NCI-H1105 (cell line): ENCODE measurements around the gene SUFU.

Source experiments
- DNase-seq: peaks from one replicate; lab custom pipeline; 2025; lab: John Stamatoyannopoulos, UW

The SUFU gene

DNA sequence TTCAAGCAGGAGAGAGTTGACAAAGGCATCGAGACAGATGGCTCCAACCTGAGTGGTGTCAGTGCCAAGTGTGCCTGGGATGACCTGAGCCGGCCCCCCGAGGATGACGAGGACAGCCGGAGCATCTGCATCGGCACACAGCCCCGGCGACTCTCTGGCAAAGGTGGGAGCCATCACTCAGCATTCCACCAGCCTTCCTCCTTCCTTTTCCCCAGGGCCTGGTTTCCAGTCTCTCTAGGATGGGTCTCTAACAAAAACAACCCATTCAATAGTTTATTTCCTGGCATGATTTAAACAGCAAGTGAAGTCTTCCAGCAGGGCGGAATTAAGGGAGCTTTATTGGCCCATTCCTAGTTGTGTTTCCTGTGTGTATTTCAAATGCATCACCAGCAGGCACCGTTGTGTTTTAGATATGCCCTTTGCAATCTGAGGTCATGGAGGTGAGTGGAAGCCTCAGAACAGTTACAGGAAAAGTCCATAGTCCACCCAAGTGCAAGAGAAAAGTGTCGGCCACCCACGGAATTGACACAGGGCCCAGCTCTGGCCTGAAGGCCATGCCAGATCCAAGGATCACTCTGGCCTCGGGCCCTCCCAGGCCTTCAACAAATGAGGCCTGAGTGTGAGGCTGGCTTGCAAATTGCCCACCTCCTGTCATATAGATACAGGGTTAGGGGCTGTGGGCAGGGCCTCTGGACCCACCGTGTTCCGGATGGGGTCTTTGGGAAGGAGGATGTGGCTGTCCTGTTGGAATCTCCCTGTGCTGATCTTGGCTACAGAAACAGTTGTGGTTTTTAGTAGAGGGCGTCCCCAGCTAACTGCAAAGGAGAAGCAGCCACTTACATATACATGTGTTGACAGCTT lies 93.6 kb downstream of the SUFU start:
- DNase-seq: no peak

DNA sequence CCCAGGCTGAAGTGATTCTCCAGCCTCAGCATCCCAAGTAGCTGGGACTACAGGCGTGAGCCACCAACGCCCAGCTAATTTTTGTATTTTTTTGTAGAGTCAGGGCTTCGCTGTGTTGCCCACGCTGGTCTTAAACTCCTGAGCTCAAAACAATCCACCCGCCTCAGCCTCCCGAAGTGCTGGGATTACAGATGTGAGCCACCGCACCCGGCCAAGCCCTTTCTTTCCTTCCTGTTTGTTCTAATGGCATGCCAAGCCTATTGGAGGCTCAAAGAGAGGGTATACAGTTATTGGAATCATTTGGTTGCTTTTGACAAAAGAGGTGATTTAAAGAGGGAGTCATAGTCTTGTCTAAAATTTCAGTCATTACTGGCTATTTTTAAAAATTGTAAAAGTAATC lies 94.5 kb downstream of the SUFU start:
- DNase-seq: no peak

- DNase-seq: no peak
These were observed 96.0 kb downstream of the SUFU start for GRCh38 chr10:102599565-102600327.

DNA sequence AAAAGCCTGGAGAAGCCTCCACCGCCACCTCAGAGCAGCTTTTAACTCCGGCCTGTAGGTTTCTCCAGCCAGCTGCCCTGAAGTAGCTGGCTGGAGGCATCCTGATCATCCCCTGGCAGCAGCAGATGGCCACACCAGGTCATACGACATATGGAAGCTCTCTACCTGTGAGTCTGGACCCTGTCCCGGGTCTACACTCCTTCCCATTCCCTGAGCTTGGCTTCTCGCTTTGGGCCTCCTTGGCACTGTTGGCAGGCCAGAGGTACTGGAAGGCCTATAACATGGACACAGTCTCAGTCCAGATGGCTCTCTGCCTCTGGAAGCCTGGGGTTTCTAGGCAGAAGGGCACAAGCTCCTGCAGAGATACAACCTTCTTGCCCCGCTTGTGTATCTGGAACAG lies 97.0 kb downstream of the SUFU start:
- no peak for DNase-seq

DNA sequence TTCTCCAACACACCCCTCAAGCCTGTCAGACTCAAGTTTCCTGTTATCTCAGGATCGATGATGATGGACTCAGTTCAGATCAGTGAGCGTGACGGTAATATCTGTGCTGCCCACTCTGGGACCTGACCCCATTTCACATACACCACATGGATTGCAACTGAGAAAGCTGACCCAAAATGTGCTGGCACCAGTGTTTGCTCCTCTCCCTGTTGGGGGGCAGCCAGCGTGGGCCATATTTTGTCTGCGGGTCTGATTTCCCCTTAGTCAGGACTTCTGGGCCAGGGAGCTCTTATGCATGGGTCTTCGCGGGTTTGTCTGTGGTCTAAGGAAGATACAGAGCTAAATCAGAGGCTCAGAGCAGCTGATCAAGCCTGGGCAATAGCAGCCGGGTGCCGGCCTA lies 97.9 kb downstream of the SUFU start:
- DNase-seq: no peak

DNA sequence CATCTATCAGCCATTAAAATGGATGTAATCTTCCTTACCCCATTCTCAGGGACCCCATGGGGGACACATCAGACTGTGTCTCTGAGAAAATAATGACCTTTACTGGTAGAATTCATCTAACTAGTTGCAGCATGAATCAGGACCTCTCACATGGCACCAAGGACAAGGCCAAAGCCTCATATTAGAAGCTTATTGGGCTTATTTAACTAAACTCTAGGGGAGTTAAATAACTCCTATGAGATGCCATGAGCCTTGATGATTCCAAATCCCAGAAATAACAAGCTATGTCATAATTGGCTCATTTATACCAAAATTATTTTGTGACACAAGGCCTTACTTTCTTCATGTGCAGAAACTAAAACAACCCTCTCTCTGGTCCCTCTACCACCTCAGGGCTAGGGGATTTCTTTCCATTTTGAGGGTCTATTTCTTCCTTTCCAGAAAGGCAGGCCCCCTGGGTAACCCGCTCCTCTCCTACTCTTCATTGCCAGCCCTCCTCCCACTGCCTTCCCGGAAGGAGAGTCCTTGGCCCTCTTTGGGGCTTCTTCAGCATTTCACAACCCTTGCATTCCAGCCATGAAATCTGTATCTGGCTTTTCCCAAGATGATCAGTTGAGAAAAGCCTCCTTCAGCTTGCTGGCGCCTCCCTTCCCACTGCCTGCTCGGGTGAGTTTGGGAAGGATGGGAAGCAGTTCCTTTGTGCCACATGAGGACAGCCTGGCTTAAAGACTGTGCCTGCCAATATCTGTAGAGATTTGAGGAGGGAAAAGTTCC lies 98.7 kb downstream of the SUFU start:
- DNase-seq: no peak

- no peak for DNase-seq
These were observed 100.2 kb downstream of the SUFU start for GRCh38 chr10:102603946-102604345.

DNA sequence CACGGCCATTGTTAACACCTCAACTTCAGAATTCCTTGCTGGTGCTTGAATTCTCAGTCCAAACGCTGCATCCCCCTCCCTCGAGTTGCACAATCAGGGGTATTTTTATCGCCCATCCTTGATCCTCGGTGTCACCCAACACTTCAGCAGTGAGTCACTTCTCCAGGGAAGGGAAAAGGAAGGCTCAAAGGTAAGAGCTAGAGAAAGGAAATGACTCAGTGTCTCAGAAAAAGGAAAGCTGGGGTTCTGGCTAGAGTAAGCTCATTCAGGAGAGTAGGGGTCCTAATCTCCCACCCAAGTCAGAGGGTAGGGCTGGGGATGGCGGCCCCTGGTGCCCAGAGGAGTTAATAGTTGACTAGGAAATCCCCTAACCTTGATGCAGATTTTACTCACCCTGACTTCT lies 100.7 kb downstream of the SUFU start:
- no peak for DNase-seq

DNA sequence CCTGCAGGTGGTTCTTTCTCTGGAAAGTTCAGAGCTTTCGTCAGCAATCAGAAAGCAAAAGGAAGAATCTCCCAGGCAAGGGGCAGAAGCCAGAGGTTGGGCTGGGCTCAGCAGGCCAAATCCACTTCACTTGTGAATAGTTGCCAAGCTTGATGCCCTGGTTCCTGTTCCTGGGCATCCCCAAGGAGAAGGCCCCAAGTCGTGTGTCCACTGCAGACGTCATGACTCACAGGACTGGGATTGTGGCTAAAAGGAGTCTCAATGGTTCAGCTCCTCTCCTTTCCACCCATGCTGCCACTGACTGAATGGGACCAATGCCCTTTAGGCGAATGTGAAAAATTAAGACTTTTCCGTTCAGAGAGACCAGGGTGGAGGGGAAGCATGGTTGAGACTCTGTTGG lies 101.9 kb downstream of the SUFU start:
- DNase-seq: no peak

- no peak for DNase-seq
These were observed 104.7 kb downstream of the SUFU start for GRCh38 chr10:102608487-102608886.

GRCh38 chr10:102610441-102610887 lies 106.7 kb downstream of the SUFU start:
- no peak for DNase-seq

- DNase-seq: no peak
These were observed 107.8 kb downstream of the SUFU start for GRCh38 chr10:102611514-102612087.

- DNase-seq: no peak
These were observed 109.1 kb downstream of the SUFU start for GRCh38 chr10:102612964-102613275.

DNA sequence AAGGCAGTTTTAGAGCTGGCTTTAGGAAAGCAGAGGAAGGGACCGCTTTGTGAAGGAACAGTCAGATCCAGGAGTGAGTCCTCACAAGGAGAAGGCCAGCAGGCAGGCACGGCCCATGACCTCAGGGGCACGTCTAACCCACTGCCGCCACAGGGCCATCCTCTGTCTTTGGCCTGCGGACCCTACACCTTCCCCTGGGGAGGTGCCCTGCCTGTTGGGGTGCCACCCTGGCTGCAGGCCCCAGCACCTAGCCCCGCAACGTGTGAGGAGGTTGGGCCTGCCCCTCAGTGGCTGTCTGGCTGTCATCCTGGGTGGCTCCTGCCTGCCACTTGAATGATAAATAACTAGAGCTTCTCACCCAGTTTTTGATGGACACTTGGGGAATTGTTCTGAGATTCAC lies 109.5 kb downstream of the SUFU start:
- DNase-seq: no peak

- DNase-seq: no peak
These were observed 110.0 kb downstream of the SUFU start for GRCh38 chr10:102613785-102614184.

- DNase-seq: no peak
These were observed 111.1 kb downstream of the SUFU start for GRCh38 chr10:102614888-102615287.

DNA sequence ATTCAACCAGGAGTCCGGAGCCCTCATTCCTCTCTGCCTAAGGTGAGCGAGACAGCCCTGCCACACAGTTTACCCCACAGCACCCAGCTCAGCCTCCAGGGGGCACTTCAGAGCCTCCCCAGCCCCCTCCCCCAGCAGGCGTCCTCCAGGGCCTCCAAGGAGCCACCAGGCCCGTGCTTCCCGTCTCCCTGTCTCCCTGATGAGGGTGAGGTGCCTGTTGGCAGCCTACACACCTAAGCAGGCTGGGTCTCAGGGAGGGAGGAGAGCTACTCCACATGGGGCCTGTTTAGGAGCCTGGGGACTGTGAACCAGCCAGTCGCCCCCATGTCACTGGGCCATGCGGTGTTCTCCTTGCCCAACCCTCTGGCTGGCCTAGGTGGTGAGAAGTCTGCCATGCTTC lies 111.6 kb downstream of the SUFU start:
- no peak for DNase-seq

GRCh38 chr10:102616066-102616770 lies 112.4 kb downstream of the SUFU start:
- no peak for DNase-seq

DNA sequence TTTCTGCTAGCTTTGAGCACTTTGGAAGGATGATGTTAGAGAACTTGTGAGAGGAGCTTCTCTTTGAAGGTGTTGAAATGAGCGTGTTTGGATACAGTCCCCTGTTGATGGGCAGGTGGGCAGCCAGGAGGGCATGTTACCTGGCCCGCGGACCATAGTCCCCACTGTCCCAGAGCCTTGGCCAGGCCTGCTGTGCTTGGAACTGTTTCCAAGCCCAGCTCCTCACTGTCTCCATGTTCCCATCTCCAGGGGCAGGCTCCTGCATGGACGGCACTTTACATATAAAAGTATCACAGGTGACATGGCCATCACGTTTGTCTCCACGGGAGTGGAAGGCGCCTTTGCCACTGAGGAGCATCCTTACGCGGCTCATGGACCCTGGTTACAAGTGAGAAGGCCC lies 113.3 kb downstream of the SUFU start:
- DNase-seq: no peak

GRCh38 chr10:102617816-102618215 lies 114.0 kb downstream of the SUFU start:
- no peak for DNase-seq

DNA sequence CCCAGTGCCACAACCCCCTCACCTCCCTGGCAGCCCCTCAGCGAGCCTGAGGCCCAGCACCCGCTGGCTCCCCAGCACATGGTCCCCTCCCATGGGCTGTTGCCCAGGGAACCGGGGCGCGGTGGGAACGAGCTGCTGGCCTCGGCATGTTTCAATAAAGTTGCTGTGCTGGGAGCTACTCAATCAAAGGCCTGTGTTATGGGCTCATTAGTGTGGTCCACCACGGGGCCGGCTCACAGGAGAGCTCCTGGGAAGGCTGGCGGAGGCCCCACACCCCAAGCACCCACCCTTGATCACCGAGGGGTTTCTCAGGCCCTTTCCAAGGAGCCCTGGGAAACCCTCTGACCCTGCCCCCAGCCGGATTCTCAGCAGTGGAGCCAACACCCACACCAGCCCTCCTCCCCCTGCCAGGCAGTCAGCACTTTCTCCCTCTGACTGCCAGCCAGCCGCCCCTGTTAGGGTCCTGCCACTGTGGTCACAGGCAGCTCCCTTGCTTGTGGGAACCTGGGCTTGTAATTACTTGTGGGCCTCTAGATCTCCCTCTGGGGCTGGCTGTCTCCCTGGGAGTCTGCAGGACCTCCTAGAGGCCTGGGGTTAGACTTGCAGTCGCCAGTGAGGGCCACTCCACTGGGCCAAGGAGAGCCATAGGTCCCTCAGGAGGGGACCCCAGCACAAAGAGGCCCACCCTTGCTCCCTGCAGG lies 115.7 kb downstream of the SUFU start:
- DNase-seq: no peak
